ENCODE measurements around the gene PEAK1.
"Not testable (repeated sequence)": the region's sequence is repeated elsewhere in the genome, so short reads cannot be mapped to it uniquely, and the experiment has no call there.

PEAK1 gene

DNA sequence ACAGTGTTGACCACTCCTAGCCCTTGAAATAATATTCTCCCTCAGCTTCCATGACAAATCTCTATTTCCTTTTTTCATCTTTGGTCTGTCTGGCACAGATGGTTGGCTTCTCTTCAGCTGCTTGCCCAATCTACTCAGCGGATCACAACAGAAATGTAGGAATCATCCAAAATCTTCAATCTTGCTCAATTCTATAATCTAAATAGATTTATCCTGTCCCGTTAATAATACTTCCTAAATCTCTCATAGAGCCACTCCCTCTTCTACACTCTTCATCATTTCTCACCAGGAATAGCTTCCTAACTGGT, 3.8 kb downstream of the PEAK1 start:
- Mint-ChIP-seq H3K27me3 (no peaks in the 10 kb centered on the region), H3K9me3 (no peaks in the 10 kb centered on the region), H3K27ac (no peak overlapping the region), H3K4me1 (peaks cover 22% of the 10 kb centered on the region), H3K4me3 (no peak overlapping the region), H3K36me3 (no peaks in the 10 kb centered on the region)
- no peak for ATAC-seq (ENCODE audit: low read depth)
- DNase-seq (ENCODE audit: low spot score in 2 of 2), result no peak

DNA sequence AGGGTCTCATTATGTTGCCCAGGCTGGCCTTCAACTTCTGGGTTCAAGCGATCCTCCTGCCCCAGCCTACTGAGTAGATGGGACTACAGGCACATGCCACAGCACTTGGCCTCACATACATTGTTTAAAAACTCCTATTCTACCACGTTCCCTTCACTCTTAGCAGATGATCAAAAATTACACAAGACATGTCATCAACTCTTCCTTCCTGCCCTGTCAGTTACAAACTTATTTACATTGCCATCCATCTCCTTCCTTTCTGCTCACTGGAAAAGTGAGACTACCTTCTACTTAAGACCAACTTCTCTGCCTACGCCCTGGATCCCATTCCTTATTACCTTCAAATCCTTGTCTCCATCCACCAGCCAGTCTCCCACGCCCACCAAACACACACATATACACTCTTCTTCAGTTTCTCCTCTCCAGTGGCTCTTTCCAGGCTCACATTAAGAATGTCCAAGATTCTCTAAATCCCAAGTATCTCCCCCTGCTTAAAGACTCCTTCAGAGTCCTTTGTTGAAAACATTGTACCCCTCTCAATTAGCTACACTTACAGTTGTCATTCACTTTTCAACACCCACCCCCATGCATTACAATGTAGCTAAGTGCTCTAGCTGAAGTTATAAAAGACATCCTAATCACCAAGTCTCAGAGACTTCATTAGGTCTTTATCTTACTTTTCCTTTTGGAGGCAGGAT, 4.3 kb downstream of the PEAK1 start:
- no peaks in the 10 kb centered on the region for H3K9me3 Mint-ChIP-seq
- no peaks in the 10 kb centered on the region for H3K27me3 Mint-ChIP-seq
- DNase-seq (ENCODE audit: low spot score in 2 of 2), result no peak
- no peak overlapping the region for H3K4me3 Mint-ChIP-seq
- no peak for ATAC-seq (ENCODE audit: low read depth)
- no peaks in the 10 kb centered on the region for H3K36me3 Mint-ChIP-seq
- no peak overlapping the region for H3K27ac Mint-ChIP-seq
- peaks cover 23% of the 10 kb centered on the region for H3K4me1 Mint-ChIP-seq

DNA sequence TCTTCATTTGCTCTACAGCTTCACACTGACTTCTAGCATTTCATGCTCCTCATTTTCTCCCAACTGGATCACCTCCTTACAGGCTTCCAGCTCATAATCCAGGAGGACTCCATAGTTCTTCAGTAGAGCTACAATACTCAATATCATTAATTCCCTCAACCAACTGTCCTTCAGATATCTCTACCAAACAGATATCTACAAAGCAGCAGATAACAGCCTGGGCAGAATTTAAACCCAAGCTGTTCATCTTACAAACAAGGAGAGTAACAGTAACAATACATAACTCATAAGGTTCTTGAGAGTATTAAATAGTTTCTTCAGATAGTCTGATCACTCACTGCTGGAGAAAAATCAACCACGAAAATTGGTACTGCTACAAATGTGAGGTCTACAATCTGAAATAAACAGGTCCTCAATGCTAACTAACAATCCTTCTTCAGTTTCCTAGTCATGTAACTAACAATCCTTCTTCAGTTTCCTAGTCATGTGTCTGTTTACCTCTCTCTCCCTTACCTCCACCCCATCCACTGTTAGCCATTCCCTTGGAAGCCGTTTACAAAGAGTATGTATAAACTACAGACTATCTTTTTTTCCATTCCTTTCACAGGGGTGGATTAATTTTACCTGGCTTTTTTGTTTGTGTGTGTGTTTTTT, 5.0 kb downstream of the PEAK1 start:
- Mint-ChIP-seq H3K4me1 (peaks cover 25% of the 10 kb centered on the region), H3K9me3 (no peaks in the 10 kb centered on the region), H3K4me3 (no peak overlapping the region), H3K27me3 (no peaks in the 10 kb centered on the region), H3K36me3 (no peaks in the 10 kb centered on the region), H3K27ac (no peak overlapping the region)
- DNase-seq (ENCODE audit: low spot score in 2 of 2) (no peak), ATAC-seq (ENCODE audit: low read depth) (no peak)

DNA sequence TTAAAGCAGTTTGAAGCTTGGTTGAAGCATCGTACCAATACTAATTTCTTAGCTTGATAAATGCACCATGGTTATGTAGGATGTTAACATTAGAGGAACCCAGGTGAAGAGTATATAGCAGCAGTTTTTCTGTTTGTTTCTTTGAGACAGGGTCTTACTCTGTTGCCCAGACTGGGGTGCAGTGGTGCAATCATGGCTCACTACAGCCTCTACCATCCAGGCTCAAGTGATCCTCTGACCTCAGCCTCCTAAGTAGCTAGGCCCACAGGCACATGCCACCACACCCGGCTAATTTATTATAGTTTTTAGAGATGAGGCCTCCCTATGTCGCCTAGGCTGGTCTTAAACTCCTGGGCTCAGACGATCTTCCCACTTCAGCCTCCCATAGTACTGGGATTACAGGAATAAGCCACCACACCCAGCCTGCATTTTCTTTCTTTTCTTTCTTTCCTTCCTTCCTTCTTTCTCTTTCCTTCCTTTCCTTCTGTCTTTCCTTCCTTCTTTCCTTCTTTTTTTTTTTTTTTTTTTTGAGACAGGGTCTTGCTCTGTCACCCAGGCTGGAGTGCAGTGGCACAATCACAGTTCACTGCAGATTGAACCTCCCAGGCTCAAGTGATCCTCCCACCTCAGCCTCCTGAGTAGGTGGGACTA, 6.1 kb downstream of the PEAK1 start:
- Mint-ChIP-seq H3K27ac (no peak overlapping the region), H3K36me3 (no peaks in the 10 kb centered on the region), H3K27me3 (no peaks in the 10 kb centered on the region), H3K4me1 (peaks cover 25% of the 10 kb centered on the region), H3K4me3 (no peak overlapping the region), H3K9me3 (no peaks in the 10 kb centered on the region)
- ATAC-seq (ENCODE audit: low read depth) (no peak), DNase-seq (ENCODE audit: low spot score in 2 of 2) (no peak)

DNA sequence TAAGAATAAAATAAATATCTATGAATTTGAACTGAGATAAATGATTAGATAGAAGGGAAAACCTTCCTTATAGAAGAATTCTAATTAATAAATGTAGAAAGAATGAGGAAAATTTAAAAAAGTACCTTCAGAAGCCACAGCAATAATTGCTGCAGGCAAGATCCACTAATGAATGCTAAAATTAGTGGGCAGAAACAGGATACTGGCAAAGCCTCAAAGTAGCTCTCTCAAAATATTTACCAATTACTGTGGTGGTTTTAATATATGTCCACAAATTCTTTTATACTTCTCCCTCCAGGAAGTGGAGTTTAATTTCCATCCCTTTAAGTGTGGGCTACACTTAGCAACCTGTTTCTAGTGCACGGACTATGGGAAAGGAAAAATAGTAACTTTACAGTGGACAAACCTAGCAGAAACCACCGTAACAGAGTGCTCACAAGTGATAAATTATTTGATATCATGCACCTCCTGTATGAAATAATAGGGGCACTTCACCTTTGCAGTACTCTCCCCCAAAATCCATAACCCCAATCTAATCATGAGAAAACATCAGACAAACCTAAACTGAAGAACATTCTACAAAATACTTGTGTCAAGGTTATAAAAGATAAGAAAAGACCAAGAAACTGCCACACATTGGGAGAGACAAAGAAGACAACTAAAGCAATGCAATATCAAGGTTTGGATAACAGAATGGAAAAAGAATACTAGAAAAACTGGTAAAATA, 6.8 kb downstream of the PEAK1 start:
- DNase-seq (ENCODE audit: low spot score in 2 of 2), result no peak
- no peak for ATAC-seq (ENCODE audit: low read depth)
- H3K27ac Mint-ChIP-seq, result no peak overlapping the region
- no peak overlapping the region for H3K4me3 Mint-ChIP-seq
- peaks cover 19% of the 10 kb centered on the region for H3K4me1 Mint-ChIP-seq
- H3K9me3 Mint-ChIP-seq, result no peaks in the 10 kb centered on the region
- H3K27me3 Mint-ChIP-seq, result no peaks in the 10 kb centered on the region
- H3K36me3 Mint-ChIP-seq, result no peaks in the 10 kb centered on the region

DNA sequence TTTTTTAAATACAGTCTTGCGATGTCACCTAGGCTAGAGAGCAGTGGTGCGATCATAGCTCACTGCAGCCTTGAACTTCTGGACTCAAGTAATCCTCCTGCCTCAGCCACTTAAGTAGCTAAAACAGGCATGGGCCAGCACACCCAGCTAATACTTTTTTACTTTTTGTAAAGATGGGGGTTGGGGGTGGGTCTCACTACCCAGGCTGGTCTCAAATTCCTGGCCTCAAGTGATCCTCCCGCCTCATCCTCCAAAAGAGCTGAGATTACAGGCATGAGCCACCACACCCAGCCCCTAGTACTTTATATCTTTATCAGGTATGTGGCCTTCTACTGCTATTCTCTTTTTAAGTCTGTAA, 8.3 kb downstream of the PEAK1 start:
- Mint-ChIP-seq H3K27ac (no peak overlapping the region), H3K36me3 (no peaks in the 10 kb centered on the region), H3K27me3 (no peaks in the 10 kb centered on the region), H3K4me3 (no peak overlapping the region), H3K4me1 (peaks cover 29% of the 10 kb centered on the region), H3K9me3 (no peaks in the 10 kb centered on the region)
- DNase-seq (ENCODE audit: low spot score in 2 of 2) (no peak), ATAC-seq (ENCODE audit: low read depth) (no peak)

DNA sequence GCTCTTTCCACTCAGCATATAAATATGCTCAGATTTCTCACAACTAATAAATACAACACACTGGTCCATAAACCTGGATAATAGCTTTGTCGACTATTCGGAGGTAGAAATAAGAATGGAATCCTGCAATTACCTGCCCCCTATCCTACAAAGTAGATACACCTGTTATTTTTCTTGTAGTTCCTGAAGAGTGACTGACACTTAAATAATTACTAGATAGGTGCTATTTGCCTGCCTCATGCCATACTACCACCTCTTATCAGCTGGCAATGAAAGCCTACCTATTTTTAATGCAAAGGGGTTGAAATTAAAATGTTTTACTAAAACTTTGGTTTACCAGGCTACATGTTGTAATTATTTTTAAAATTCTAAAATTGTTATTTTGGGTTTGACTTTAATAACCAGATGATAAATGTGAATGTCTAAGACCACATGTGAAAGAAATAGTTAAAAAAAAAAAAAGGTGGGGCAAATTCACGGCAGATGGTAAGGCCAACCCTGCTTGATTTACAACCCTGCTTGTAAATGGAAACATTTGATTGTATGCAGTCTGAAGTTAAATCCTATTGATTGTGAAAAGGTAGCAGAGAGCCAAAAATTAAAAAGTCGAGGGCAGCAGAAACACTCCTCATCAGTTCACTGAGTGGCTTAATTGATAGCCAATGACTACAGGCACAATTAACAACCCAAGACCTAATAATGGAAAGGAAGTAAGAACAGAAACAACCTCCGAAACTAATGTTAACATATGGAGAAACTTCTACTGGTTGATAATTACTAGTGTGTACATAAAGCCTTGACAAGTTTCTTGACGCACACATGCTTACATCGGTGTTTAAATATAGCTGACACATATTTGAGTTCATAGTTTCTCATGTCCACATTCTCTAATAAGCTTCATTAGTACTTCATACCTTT, 8.9 kb downstream of the PEAK1 start:
- Mint-ChIP-seq H3K4me1 (peaks cover 35% of the 10 kb centered on the region), H3K4me3 (peak overlapping the region; percentile 28), H3K27ac (no peak overlapping the region), H3K9me3 (no peaks in the 10 kb centered on the region), H3K27me3 (no peaks in the 10 kb centered on the region), H3K36me3 (no peaks in the 10 kb centered on the region)
- ATAC-seq (ENCODE audit: low read depth), result no peak
- no peak for DNase-seq (ENCODE audit: low spot score in 2 of 2)

DNA sequence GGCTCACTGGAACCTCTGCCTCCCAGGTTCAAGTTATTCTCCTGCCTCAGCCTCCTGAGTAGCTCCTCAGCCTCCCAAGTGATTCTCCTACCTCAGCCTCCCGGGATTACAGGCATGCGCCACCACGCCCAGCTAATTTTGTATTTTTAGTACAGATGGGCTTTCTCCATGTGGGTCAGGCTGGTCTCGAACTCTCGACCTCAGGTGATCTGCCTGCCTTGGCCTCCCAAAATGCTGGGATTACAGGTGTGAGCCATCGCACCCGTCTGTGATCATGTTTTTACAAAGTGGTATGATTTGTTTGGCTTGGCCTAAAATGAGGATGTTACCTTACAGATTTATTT, 9.8 kb downstream of the PEAK1 start:
- not testable (repeated sequence) for ATAC-seq (ENCODE audit: low read depth); H3K9me3 Mint-ChIP-seq; H3K36me3 Mint-ChIP-seq; H3K27me3 Mint-ChIP-seq; DNase-seq (ENCODE audit: low spot score in 2 of 2)
- Mint-ChIP-seq H3K27ac (peak overlapping the region; percentile 12), H3K4me3 (peak overlapping the region; percentile 63), H3K4me1 (peaks cover 36% of the 10 kb centered on the region)

DNA sequence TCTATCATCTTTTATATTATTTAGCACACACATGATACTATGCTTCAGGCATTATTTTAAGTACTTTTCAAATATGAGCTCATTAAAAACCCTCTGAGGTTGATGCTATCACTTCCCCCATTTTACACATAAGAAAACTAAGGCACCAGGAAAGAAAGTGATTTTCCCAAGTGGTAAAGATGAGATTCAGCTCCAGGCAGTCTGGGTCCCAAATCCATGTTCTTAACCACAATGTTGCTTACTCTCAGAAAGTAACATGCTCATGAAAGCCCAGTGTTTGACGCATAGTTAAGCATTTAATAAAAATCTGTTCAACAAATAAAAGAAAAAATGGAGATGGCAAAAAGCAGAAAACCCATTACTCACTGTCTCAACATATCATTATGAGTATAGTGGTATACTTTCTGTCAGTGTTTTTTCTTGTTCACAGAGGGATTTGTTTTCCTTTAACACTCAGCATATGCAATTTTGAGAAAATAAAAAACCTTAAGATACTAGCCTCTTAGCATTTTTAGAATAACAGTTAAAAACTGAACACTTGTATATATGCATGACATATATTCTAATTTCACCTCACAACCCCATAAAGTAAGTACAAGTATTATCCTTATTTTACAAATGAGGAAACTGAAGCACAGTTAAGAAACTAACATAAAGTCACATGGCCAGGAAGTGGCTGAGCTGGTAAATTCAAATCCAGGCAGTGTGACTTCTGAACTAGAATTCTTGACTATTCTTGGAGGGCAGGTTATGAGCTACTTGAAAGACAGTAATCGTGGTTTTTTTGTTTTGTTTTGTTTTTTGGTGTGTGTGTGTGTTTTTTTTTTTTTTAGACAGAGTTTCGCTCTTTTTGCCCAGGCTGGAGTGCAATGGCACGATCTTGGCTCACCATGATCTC, 10.4 kb downstream of the PEAK1 start:
- H3K27me3 Mint-ChIP-seq, result no peaks in the 10 kb centered on the region
- peak overlapping the region; percentile 12 for H3K27ac Mint-ChIP-seq
- ATAC-seq (ENCODE audit: low read depth) (peak; percentile 99), DNase-seq (ENCODE audit: low spot score in 2 of 2) (peak in 1 of 2 donors; percentile 46)
- H3K36me3 Mint-ChIP-seq, result no peaks in the 10 kb centered on the region
- H3K4me3 Mint-ChIP-seq, result peak overlapping the region; percentile 63
- no peaks in the 10 kb centered on the region for H3K9me3 Mint-ChIP-seq
- peaks cover 36% of the 10 kb centered on the region for H3K4me1 Mint-ChIP-seq

DNA sequence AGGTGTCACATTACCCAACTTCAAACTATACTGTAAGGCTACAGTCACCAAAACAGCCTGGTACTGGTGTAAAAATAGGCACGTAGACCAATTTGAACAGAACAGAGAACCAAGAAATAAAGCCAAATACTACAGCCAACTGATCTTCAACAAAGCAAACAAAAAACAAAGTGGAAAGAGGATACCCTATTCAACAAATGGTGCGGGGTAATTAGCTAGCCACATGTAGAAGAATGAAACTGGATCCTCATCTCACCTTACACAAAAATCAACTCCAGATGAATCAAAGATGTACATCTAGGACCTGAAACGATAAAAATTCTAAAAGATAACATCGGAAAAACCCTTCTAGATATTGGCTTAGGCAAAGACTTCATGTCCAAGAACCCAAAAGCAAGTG, 13.1 kb downstream of the PEAK1 start:
- DNase-seq (ENCODE audit: low spot score in 2 of 2) (no peak), ATAC-seq (ENCODE audit: low read depth) (no peak)
- Mint-ChIP-seq H3K36me3 (no peaks in the 10 kb centered on the region), H3K4me3 (no peak overlapping the region), H3K9me3 (no peaks in the 10 kb centered on the region), H3K27ac (peak overlapping the region; percentile 10), H3K27me3 (no peaks in the 10 kb centered on the region), H3K4me1 (peaks cover 28% of the 10 kb centered on the region)

DNA sequence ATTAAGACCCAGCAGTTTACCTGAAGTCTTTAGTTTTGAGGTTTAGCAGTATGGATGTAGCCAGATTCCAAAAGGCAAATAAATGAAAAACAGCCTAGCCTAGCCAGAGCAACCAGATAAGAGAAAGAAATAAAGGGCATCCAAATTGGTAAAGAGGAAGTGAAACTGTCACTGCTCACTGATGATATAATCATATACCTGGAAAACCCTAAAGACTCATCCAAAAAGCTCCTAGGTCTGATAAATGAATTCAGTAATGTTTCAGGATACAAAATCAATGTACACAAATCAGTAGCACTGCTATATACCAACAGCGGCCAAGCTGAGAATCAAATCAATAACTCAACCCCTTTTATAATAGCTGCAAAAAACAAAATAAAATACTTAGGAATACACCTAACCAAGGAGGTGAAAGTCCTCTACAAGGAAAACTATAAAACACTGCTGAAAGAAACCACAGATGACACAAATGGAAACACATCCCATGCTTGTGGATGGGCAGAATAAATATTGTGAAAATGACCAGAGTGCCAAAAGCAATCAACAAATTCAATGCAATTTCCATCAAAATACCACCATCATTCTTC, 13.6 kb downstream of the PEAK1 start:
- ATAC-seq (ENCODE audit: low read depth), result peak; percentile 26
- H3K36me3 Mint-ChIP-seq, H3K4me3 Mint-ChIP-seq, H3K27me3 Mint-ChIP-seq, H3K9me3 Mint-ChIP-seq: not testable (repeated sequence)
- Mint-ChIP-seq H3K4me1 (peaks cover 28% of the 10 kb centered on the region), H3K27ac (peak overlapping the region; percentile 10)
- peak in 1 of 2 donors; percentile 11 for DNase-seq (ENCODE audit: low spot score in 2 of 2)

DNA sequence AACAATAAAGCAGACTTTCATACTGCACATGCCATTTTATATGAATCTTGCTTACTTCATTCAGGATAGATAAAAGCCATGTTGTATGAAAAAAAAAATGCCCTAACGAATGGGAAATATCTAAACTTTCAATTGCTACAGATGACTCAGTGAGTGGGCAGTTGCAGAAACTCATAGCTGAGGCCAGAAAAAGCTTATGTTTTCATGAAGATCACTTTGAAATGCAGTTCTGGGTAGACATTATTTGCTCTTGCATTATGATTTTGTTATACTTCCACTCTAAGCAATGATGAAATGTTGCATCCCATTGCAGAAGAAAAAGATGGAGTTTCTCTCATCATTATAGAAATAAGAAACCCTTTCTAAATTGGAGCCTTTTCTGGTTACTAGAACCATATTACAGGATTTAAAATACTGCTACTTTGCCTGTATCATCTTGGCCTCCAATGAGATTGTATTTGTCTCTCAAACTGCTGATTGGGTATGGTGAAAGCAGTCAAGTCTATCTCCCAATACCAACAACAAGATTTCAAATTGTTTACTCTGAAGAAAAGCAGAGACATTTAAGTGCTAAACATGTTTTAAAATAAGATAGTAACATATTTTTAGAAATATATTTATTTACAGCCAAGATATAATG, 17.0 kb downstream of the PEAK1 start:
- H3K4me3 Mint-ChIP-seq, result no peak overlapping the region
- H3K36me3 Mint-ChIP-seq, result peaks cover 14% of the 10 kb centered on the region
- DNase-seq (ENCODE audit: low spot score in 2 of 2) (no peak), ATAC-seq (ENCODE audit: low read depth) (no peak)
- H3K9me3 Mint-ChIP-seq, result peaks cover 11% of the 10 kb centered on the region
- H3K4me1 Mint-ChIP-seq, result peaks cover 21% of the 10 kb centered on the region
- no peaks in the 10 kb centered on the region for H3K27me3 Mint-ChIP-seq
- H3K27ac Mint-ChIP-seq, result no peak overlapping the region
